Astrocyte of the hippocampus (primary cell): Measurements from ENCODE around the gene DOCK10.
A peak's percentile ranks its signal among the peaks of the same experiment; 100 is the strongest.

Experiments
- DNase-seq: peaks from one replicate; pipeline ENCODE4 v3.0.0; 2011; ENCODE audit warnings: low read depth, low spot score

Gene DOCK10

DNA sequence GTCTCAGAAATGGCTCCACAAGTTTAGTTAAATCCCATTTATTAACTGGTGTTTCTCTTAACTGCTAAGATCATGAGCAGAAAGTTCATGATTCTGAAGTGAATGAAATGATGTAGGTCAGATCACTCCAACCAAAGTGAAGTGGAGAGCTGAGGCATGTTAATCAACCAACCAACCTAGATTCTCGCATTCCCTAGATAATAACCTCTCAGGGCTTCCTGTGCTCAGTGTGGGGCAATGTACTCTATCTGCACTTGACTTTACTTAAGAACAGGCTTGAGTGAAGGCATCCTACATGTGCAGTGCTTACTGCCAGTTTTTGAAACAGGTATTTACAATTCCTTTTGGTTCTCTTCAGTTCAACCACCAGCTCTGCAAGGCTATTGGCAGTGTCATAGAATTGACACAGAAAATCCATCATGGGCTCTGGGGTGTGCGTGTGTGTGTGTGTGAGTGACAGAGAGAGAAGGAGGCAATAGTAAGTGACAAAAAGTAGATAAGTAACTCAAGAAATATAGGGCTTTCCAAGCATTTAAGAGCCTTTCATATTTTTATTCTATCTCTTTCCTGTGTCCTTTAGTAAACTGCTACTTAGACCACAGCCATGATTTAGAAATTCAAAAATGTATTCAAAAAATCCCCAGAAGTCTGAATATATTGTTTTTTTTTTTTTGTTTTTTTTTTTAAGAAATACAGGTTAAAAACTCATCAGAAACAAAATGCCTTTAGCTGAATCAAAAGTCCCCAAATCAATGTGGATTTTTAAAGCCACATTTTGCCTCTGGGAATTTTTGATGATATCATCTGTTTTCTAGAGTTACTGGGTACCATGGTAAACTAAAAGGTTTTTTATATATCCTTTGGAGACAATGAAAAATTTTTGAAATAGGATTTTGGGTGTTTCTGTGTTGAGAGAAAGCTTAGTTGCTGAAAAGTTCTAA lies 28.6 kb downstream of the DOCK10 start:
- DNase-seq: no peak

DNA sequence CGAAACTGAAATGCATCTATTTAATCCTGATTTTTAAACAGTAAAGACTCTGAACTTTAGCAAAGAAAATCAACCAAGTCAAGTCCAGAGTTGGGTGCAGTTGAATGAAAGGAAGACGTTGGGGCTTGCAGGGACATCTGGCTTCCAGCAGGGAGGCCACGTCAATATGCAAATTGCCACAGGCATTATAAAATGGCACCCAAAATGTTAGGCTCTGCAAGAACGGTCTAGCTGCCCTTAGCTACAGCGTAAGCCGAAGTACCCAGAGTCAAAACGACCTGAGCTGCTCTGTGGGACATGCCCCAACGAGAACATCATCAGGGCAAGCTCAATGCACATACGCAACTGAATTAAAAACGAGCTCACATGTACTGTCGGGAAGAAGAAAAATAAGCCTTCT lies 30.7 kb downstream of the DOCK10 start:
- no peak for DNase-seq

GRCh38 chr2:225010804-225011203 lies 31.5 kb downstream of the DOCK10 start:
- peak; percentile 29 for DNase-seq

GRCh38 chr2:225009768-225010167 lies 32.5 kb downstream of the DOCK10 start:
- no peak for DNase-seq

- no peak for DNase-seq
Observed at GRCh38 chr2:225008935-225009334, 33.3 kb downstream of the DOCK10 start.

GRCh38 chr2:225008179-225008856 lies 34.0 kb downstream of the DOCK10 start:
- no peak for DNase-seq

DNA sequence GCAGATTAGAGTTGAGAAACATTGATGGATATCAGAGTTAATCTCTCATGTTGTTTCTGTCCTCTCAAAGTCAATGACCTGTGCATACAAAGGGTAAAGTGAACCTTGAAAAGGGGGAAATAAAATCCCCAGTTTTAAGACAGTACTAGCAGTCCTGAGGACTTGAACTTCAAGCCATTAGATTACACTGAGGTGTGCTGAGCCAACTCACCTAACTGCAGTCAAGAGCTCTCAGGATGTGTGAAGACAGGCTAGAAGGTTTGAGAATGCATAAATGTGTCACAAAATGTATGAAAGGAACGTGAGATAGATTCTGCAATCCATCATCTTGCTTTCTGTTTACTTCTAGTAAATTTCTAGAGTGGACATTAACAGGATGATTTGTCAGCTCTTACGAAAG lies 35.5 kb downstream of the DOCK10 start:
- no peak for DNase-seq

- no peak for DNase-seq
Observed at GRCh38 chr2:225004597-225004996, 37.7 kb downstream of the DOCK10 start.

- DNase-seq: peak; percentile 47
Observed at GRCh38 chr2:225002656-225003045, 39.6 kb downstream of the DOCK10 start.

DNA sequence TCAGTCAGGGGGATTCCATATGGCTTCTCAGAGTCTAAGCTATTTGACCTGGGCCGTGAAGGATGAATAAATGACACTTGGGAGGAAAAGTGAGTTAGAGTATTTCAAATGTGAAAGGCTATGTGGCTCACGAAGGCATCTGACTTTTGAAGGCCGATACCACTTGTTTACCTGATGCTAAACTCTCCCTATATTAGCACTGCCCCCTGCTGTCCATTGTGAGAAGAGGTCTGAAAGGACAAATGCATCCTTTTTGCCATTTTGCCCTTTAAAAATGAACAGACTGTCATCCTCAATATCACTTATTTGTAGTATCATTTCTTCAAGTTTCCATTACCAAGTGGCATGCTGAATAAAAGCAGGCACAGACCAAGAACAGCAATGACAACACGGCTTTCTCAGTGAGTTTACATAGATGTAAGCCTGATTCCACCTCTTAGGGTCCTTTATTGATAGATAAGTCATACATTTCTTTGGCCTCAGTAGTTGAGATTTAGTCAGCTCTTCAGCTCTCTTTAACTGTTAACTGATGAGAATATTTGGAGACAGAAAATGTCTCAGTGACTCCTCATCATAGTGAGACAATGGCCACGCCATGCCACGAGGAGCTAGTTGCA lies 40.1 kb downstream of the DOCK10 start:
- peak; percentile 82 for DNase-seq

DNA sequence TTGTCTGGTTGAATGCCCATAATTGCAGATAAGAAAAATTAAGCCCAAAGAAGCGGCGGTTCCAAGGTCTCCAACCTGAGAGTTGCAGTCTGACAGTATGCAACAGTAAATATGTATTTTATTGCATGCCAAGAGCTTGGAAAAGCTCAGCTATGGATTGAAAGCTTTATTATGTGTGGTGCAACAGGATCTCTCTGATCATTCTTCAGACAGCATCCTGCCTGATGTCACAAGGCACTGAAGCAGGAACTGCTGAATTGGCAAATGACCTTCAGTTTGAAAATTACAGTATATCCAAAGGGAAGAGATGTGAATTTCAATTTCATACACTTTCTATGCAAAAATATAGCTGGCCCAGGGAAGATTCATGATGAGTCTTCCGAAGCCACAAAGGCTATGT lies 42.5 kb downstream of the DOCK10 start:
- DNase-seq: no peak

- no peak for DNase-seq
Observed at GRCh38 chr2:224999321-224999720, 42.9 kb downstream of the DOCK10 start.

- DNase-seq: no peak
Observed at GRCh38 chr2:224997802-224998201, 44.5 kb downstream of the DOCK10 start.

DNA sequence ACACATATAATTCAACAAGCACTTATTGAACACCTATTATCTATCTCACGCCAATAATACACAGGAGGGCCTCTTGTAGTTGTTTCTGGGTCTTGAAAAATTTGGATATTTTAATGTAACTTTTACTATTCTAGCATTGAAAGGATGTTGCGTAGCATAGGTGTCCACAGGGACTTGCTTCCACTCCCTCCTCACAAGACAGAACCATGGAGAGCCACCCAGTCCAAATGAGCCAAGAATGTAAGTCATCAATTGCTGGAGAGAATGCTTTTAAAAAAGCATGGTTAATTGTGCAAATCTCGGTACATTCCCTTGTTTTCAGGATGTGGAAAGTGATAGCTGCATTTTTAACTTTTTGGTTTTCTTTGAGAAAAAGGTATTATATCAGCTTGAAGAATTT lies 46.8 kb downstream of the DOCK10 start:
- DNase-seq: no peak

GRCh38 chr2:224994242-224994823 lies 47.9 kb downstream of the DOCK10 start:
- DNase-seq: no peak

GRCh38 chr2:224990710-224991109 lies 51.6 kb downstream of the DOCK10 start:
- no peak for DNase-seq

GRCh38 chr2:224987733-224988132 lies 54.5 kb downstream of the DOCK10 start:
- no peak for DNase-seq

DNA sequence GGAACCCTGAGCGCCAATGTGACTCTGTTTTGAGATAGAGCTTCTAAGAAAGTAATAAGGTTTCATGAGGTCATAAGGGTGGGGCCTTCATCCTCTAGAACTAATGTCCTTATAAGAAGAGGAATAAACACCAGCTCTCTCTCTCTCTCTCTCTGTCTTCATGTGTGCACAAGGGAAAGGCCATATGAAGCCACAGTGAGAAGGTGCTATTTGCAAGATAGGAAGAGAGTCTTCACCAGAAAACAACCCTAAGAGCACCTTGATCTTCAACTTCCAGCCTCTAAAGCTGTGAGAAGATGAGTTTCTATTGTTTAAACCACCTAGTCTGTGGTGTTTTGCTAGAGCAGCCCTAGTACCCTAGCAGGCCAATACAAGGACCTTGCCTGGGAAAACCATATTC lies 55.8 kb downstream of the DOCK10 start:
- no peak for DNase-seq

- no peak for DNase-seq
Observed at GRCh38 chr2:224984637-224985036, 57.6 kb downstream of the DOCK10 start.

DNA sequence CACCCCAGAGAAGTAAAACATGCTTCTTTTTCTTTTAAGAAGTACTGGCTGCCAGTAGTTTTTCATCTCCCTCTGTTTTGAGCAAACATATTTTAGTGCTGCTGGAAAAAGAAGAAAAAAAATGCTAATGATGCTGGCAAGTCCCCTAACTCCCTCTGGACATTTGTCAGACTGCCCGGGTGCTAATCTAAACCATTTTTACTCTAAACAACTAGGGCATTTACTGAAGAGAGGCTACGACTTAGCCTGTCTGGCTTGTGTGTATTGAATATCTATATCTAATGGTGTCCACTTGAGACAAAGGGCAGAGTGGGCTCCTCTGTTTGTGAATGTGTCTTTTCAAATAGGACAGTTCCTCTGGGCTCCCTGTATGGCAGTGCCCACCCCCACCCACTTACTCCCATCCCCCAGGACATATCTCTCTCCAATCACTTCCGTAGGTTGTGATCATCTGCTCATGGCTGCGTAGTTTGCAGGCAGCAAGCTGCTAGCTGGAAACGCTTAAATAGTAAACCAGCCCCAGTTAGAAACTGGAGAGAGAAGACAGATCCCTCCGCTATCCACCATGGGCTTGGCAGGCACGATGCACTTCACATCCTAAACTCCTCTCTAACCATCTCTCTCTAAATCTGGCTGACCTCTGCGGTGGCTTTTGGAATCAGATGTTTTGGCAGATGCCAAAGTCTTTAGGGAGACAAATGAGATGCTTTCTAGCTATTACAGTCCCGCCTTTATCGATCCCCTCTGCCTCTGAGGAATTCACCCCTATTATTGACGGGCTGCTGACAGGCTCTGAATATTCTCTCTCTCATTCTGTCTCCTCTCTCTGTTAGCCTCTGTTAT lies 58.3 kb downstream of the DOCK10 start:
- peak; percentile 29 for DNase-seq
